ENCODE data around the gene BMPR2.

The BMPR2 gene

GRCh38 chr2:202337151-202337550, 39.0 kb upstream of the BMPR2 start:
- TF ChIP-seq TEAD4 (IDR thresholded peaks at IDR 0.05) (0 out of 2 replicates have a peak, but pooled peaks have one; percentile 5), MAX (IDR thresholded peaks at IDR 0.05) (no peak), USF1 (IDR thresholded peaks at IDR 0.05) (peak; percentile 16; the same call in 1 of the 2 replicates)

DNA sequence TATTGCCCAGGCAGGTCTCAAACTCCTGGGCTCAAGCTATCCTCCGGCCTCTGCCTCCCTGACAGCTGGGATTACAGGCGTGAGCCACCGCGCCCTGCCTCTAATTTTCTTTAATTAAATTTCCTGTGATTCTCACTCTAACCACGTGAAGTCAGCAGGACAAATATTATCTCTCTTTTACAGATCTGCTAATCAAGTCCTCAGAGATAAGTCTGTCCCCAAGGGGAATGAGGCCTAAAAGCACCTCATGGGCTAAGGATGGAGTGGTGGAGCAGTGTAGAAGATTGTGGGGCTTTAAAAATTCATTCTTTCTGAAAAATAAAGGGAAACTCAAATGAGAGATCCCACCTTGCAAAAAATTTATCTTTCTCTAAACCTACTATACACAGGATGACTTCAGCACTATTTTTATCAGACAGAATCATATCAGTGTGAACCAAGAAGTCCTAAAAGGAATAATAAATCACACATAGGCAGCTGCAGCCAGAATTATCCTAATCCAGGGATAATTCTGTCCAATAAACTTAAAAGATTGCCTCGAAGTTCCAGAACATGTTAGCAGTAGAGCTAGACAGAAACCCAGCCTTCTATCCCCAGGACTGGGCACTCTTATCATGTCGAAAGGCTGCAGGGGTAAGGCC, 38.3 kb upstream of the BMPR2 start:
- TF ChIP-seq CEBPB (IDR thresholded peaks at IDR 0.05) (no peak), USF1 (IDR thresholded peaks at IDR 0.05) (no peak), EP300 (IDR thresholded peaks at IDR 0.05; ENCODE audit: borderline replicate concordance) (no peak), TCF12 (IDR thresholded peaks at IDR 0.05; ENCODE audit: low read depth) (no peak), EGR1 (IDR thresholded peaks at IDR 0.05) (no peak), MAX (IDR thresholded peaks at IDR 0.05) (no peak), TAF1 (IDR thresholded peaks at IDR 0.05; ENCODE audit: low read depth) (no peak), CREB1 (IDR thresholded peaks at IDR 0.05; ENCODE audit: low read depth) (no peak), NFIC (IDR thresholded peaks at IDR 0.05) (no peak), RAD21 (IDR thresholded peaks at IDR 0.05; ENCODE audit: low read depth) (no peak), TEAD4 (IDR thresholded peaks at IDR 0.05) (no peak)
- TF ChIP-seq, protein P1, sequence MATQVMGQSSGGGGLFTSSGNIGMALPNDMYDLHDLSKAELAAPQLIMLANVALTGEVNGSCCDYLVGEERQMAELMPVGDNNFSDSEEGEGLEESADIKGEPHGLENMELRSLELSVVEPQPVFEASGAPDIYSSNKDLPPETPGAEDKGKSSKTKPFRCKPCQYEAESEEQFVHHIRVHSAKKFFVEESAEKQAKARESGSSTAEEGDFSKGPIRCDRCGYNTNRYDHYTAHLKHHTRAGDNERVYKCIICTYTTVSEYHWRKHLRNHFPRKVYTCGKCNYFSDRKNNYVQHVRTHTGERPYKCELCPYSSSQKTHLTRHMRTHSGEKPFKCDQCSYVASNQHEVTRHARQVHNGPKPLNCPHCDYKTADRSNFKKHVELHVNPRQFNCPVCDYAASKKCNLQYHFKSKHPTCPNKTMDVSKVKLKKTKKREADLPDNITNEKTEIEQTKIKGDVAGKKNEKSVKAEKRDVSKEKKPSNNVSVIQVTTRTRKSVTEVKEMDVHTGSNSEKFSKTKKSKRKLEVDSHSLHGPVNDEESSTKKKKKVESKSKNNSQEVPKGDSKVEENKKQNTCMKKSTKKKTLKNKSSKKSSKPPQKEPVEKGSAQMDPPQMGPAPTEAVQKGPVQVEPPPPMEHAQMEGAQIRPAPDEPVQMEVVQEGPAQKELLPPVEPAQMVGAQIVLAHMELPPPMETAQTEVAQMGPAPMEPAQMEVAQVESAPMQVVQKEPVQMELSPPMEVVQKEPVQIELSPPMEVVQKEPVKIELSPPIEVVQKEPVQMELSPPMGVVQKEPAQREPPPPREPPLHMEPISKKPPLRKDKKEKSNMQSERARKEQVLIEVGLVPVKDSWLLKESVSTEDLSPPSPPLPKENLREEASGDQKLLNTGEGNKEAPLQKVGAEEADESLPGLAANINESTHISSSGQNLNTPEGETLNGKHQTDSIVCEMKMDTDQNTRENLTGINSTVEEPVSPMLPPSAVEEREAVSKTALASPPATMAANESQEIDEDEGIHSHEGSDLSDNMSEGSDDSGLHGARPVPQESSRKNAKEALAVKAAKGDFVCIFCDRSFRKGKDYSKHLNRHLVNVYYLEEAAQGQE (IDR thresholded peaks at IDR 0.05; ENCODE audit: low read depth), result no peak

DNA sequence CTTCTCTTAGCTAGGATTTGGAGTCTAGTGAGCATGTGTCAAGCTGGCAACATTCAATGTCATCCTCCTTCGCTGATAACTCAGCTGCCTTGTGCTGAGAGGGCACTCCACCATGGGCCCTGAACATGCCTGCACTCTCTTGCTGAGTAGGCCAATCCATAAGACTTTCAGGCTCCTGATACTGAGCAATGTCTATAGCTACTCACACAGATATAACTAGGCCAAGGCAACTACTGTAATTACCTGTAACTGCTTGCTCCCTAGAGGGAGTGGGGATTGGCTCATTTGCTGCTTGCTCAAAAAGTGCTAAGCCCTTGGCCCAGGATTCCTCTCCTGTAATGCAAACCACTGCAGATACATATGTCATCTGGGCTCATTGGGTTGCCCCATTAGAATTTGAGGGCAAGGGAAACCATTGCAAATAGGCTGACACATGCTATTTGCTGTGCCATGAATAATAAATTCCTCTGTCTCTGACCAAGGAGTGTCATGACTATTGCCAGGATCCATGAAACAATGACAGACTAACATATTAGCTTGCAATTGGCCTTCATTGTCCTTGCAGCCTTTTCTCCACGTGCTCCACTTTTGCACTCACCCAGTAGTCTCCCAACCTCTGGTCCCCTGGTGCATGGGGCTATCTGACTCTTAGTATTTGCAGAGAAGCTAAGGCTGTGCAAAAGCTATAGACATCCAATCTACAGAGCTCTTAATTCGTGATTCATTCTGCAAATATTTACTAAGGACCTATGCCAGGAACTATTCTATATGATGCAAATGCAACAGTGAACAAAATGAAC, 36.9 kb upstream of the BMPR2 start:
- TF ChIP-seq USF1 (IDR thresholded peaks at IDR 0.05), result no peak
- TF ChIP-seq, protein P1 (IDR thresholded peaks at IDR 0.05; ENCODE audit: low read depth), result no peak
- TF ChIP-seq TEAD4 (IDR thresholded peaks at IDR 0.05), result peak; percentile 28; the same call in 1 of the 2 replicates
- TF ChIP-seq RAD21 (IDR thresholded peaks at IDR 0.05; ENCODE audit: low read depth), result no peak
- no peak for TF ChIP-seq EGR1 (IDR thresholded peaks at IDR 0.05)
- no peak for TF ChIP-seq CEBPB (IDR thresholded peaks at IDR 0.05)
- TF ChIP-seq NFIC (IDR thresholded peaks at IDR 0.05), result no peak
- no peak for TF ChIP-seq TCF12 (IDR thresholded peaks at IDR 0.05; ENCODE audit: low read depth)

GRCh38 chr2:202344178-202344577, 31.9 kb upstream of the BMPR2 start:
- TF ChIP-seq TCF12 (IDR thresholded peaks at IDR 0.05; ENCODE audit: low read depth) (no peak), RAD21 (IDR thresholded peaks at IDR 0.05; ENCODE audit: low read depth) (no peak), MAX (IDR thresholded peaks at IDR 0.05) (no peak), EGR1 (IDR thresholded peaks at IDR 0.05) (no peak), NFIC (IDR thresholded peaks at IDR 0.05) (no peak), ZBTB7A (IDR thresholded peaks at IDR 0.05; ENCODE audit: low read depth) (no peak), CREB1 (IDR thresholded peaks at IDR 0.05; ENCODE audit: low read depth) (no peak), TAF1 (IDR thresholded peaks at IDR 0.05; ENCODE audit: low read depth) (no peak)
- TF ChIP-seq, protein P1 (IDR thresholded peaks at IDR 0.05; ENCODE audit: low read depth), result no peak

Data from Ishikawa (cell line).